Liver (tissue), 9 donors: ENCODE measurements around the gene CSPG5. TPM values are rescaled to one million over a fixed set of nuclear protein-coding genes. Genes with fewer than 3 reads are reported as not detected.

Experiments
- DNase-seq: peaks from one replicate; pipeline ENCODE4 v3.0.0-alpha.2; 2017; ENCODE audit warnings: low spot score
- H3K27ac ChIP-seq, 2 donors: one replicate each; pipeline ENCODE4 v1.7.0; 2013; ENCODE audit warnings: inconsistent platforms in 2 of 2, low read length in 2 of 2, control low read depth in 1 of 2, low read depth in 1 of 2, mild to moderate bottlenecking in 1 of 2
- H3K27me3 ChIP-seq, 4 donors: one replicate each; pipeline versions ENCODE4 v1.6.1 to v1.7.0; 2013; ENCODE audit warnings: low read length in 3 of 4, inconsistent platforms in 1 of 4, mild to moderate bottlenecking in 1 of 4, moderate library complexity in 1 of 4; ENCODE audit not compliant: control insufficient read depth in 4 of 4, insufficient read depth in 4 of 4
- H3K36me3 ChIP-seq, 4 donors: one replicate each; pipeline versions ENCODE4 v1.6.1 to v1.7.0; 2013; ENCODE audit warnings: low read length in 3 of 4, mild to moderate bottlenecking in 3 of 4, low read depth in 1 of 4, moderate library complexity in 1 of 4; ENCODE audit not compliant: control insufficient read depth in 4 of 4, insufficient read depth in 3 of 4
- H3K4me1 ChIP-seq, 4 donors: one replicate each; pipeline versions ENCODE4 v1.6.1 to v1.7.0; 2013; ENCODE audit warnings: low read length in 3 of 4, mild to moderate bottlenecking in 3 of 4, moderate library complexity in 1 of 4; ENCODE audit not compliant: control insufficient read depth in 4 of 4, insufficient read depth in 4 of 4
- H3K4me3 ChIP-seq, 3 donors: one replicate each; pipeline versions ENCODE4 v1.6.1 to v1.7.0; 2013; ENCODE audit warnings: low read length in 3 of 3, control low read depth in 1 of 3, low read depth in 1 of 3, mild to moderate bottlenecking in 1 of 3
- H3K9ac ChIP-seq, 2 donors: one replicate each; pipeline ENCODE4 v1.7.0; 2013; ENCODE audit warnings: low read length in 2 of 2, mild to moderate bottlenecking in 2 of 2, moderate library complexity in 2 of 2, control low read depth in 1 of 2, low read depth in 1 of 2
- H3K9me3 ChIP-seq, 4 donors: one replicate each; pipeline versions ENCODE4 v1.6.1 to v1.7.0; 2013; ENCODE audit warnings: low read length in 3 of 4; ENCODE audit not compliant: control insufficient read depth in 4 of 4
- CTCF ChIP-seq: fragments of 150-350 bp; IDR thresholded peaks from 2 replicates; pipeline ENCODE4 v1.5.1; 2017; ENCODE audit warnings: improper control_type of control experiment, low read depth, low read length; ENCODE audit not compliant: missing input control
- EGR1 ChIP-seq, 2 donors: IDR thresholded peaks; 2 replicates each; pipeline ENCODE4 v1.6.1; 2016 to 2018; ENCODE audit warnings: antibody characterized with exemption in 2 of 2, low read depth in 2 of 2
- FOXA1 ChIP-seq: IDR thresholded peaks from 2 replicates; pipeline ENCODE4 v1.6.1; 2016; ENCODE audit warnings: antibody characterized with exemption
- GABPA ChIP-seq, 2 donors: IDR thresholded peaks in 1 of 2; conservative IDR thresholded peaks in 1 of 2; 2 replicates each; pipeline ENCODE4 v1.6.1; 2016; ENCODE audit warnings: antibody characterized with exemption in 2 of 2, mild to moderate bottlenecking in 1 of 2, moderate library complexity in 1 of 2
- HNF4A ChIP-seq, 2 donors: conservative IDR thresholded peaks; 2 replicates each; pipeline ENCODE4 v1.6.1; 2016; ENCODE audit warnings: antibody characterized with exemption in 2 of 2, mild to moderate bottlenecking in 2 of 2
- HNF4G ChIP-seq: IDR thresholded peaks from 2 replicates; pipeline ENCODE4 v1.6.1; 2016; ENCODE audit warnings: antibody characterized with exemption
- JUND ChIP-seq, 2 donors: IDR thresholded peaks; 2 replicates each; pipeline ENCODE4 v1.6.1; 2016; ENCODE audit warnings: antibody characterized with exemption in 2 of 2
- NR2F2 ChIP-seq: IDR thresholded peaks from 2 replicates; pipeline ENCODE4 v1.6.1; 2016; ENCODE audit warnings: antibody characterized with exemption
- RAD21 ChIP-seq, 2 donors: IDR thresholded peaks; 2 replicates each; pipeline ENCODE4 v1.6.1; 2016; ENCODE audit warnings: antibody characterized with exemption in 2 of 2, mild to moderate bottlenecking in 2 of 2
- REST ChIP-seq: IDR thresholded peaks from 2 replicates; pipeline ENCODE4 v1.6.1; 2016; ENCODE audit warnings: antibody characterized with exemption, mild to moderate bottlenecking
- RXRA ChIP-seq, 2 donors: IDR thresholded peaks; 2 replicates each; pipeline ENCODE4 v1.6.1; 2017 to 2018; ENCODE audit warnings: antibody characterized with exemption in 2 of 2, mild to moderate bottlenecking in 1 of 2
- SP1 ChIP-seq: IDR thresholded peaks from 2 replicates; pipeline ENCODE4 v1.6.1; 2018; ENCODE audit warnings: antibody characterized with exemption, mild to moderate bottlenecking
- TAF1 ChIP-seq: conservative IDR thresholded peaks from 2 replicates; pipeline ENCODE4 v1.6.1; 2016; ENCODE audit warnings: antibody characterized with exemption, mild to moderate bottlenecking
- YY1 ChIP-seq: IDR thresholded peaks from 2 replicates; pipeline ENCODE4 v1.6.1; 2016; ENCODE audit warnings: antibody characterized with exemption, mild to moderate bottlenecking
- ZBTB33 ChIP-seq: IDR thresholded peaks from 2 replicates; pipeline ENCODE4 v1.6.1; 2016; ENCODE audit warnings: antibody characterized with exemption
- WGBS: extraction: QIAGEN DNeasy Blood & Tissue Kit; methylation state at CpG from one replicate; pipeline ENCODE4 v1.1.7; 2013; 5-methylcytosine and 5-hydroxymethylcytosine counted together
- polyA plus RNA-seq, 2 donors: library from polyadenylated mRNA; stranded (reverse) in 1 of 2; unstranded in 1 of 2; fragments of 200-250 nt in 1 of 2; fragments of >200 nt in 1 of 2; fragmentation: Nextera tagmentation in 1 of 2; extraction: Ambion mirVana in 1 of 2; gene quantifications; one replicate each; pipeline versions ENCODE4 v1.2.1 to v1.2.3, GENCODE V29; 2013 to 2015
- total RNA-seq, 2 donors: library from RNA; depleted of rRNA; stranded (reverse); fragments of >200 nt; gene quantifications; one replicate each; pipeline ENCODE4 v1.2.3, GENCODE V29; 2014
- TF ChIP-seq, protein P1 (sequence below): IDR thresholded peaks from 2 replicates; pipeline ENCODE4 v1.6.1; 2016; ENCODE audit warnings: antibody characterized with exemption
- TF ChIP-seq, protein P2 (sequence below): IDR thresholded peaks from 2 replicates; pipeline ENCODE4 v1.6.1; 2016; ENCODE audit warnings: antibody characterized with exemption
- donor health status: healthy.
- donor health status: healthy.
- donor health status: healthy.
- donor health status: healthy.
- donor health status: healthy.

The CSPG5 gene
- total RNA-seq, result under 1 TPM; 0.25 to 0.33 TPM
- polyA plus RNA-seq, result under 1 TPM in 1 of 2 donors, not detected in 1; 0.42 TPM

DNA sequence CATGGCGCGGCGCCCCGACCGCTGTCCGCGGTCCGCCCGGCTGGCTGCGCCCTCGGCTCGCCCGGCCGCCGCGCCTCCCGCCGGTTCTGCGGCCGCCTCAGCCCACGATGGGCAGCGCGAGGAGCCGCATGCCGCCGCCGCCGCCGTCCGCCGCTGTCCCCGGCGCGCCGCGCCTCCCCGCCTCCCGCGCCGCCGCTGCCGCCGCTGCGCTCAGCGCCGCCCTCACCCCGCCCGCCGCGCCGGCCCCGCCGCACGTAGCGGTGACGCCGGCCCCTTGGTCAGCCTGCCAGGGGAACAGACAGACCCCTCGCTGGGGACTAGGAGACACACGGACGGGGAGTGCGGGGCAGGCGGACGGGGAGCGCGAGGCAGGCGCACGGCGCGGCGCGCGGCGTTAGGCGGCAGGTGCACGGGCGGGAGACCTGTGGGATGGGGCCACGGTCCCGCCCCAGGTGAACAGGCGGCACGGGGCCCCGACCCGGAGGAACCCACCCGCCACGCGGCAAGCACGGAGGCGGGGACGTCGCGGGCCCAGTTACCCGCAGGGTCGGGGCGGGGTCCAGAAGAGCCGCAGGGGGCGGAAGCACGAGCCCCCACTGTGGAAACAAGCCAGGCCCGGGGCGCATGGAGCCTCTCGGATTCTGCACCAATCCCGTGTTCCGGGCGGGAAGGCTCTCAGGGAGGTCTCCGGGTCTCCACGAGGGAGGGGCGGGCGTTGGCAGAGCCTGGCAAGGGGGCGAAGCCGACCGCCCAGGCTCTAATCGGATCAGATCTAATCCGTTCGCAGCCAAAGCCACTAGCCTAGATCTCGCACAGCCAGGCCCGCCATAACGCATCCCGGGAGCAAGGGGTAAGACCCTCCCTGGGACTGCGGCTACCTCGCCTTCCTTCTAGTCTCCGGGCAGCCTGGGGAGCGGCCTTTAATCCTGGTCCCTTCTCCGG lies at the start of gene CSPG5:
Gene CSPG5 (minus strand): TSS at position 175 of the 942 bp plus-strand sequence. CDS start 172 bp downstream, at position 3.
- 5% methylated on average over 121 of the region's 121 CpGs for WGBS
- no peak within 1 kb of the TSS for H3K27ac ChIP-seq
- peak; percentile 38 for DNase-seq
- H3K4me3 ChIP-seq, result peak within 1 kb of the TSS in 2 of 3 donors; percentile 49 to 74
- H3K9ac ChIP-seq, result no peak within 1 kb of the TSS
- H3K4me1 ChIP-seq, result peaks cover 0 to 19% (median 14%) of the 10 kb centered on the region in 4 donors
- TF ChIP-seq EGR1 (IDR thresholded peaks at IDR 0.05; ENCODE audit: low read depth in 2 of 2) (no peak), HNF4A (conservative IDR thresholded peaks at IDR 0.05) (no peak), RXRA (IDR thresholded peaks at IDR 0.05) (no peak), SP1 (no peak), REST (no peak), GABPA (IDR thresholded peaks at IDR 0.05 in 1 of 2, conservative IDR thresholded peaks at IDR 0.05 in 1 of 2) (no peak), JUND (IDR thresholded peaks at IDR 0.05) (no peak), ZBTB33 (no peak), NR2F2 (no peak), RAD21 (IDR thresholded peaks at IDR 0.05) (no peak), FOXA1 (no peak), TAF1 (no peak), CTCF (no peak), YY1 (no peak), HNF4G (no peak)
- TF ChIP-seq, protein P1, sequence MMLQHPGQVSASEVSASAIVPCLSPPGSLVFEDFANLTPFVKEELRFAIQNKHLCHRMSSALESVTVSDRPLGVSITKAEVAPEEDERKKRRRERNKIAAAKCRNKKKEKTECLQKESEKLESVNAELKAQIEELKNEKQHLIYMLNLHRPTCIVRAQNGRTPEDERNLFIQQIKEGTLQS, result no peak
- TF ChIP-seq, protein P2, sequence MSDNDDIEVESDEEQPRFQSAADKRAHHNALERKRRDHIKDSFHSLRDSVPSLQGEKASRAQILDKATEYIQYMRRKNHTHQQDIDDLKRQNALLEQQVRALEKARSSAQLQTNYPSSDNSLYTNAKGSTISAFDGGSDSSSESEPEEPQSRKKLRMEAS, result no peak
- no peaks in the 10 kb centered on the region for H3K36me3 ChIP-seq
- peaks cover 0 to 3% (median 0%) of the 10 kb centered on the region in 4 donors for H3K27me3 ChIP-seq
- no peaks in the 10 kb centered on the region for H3K9me3 ChIP-seq
